Stomach (tissue), 9 donors: Measurements from ENCODE around the gene LIMS2. TPM values are rescaled to one million over a fixed set of nuclear protein-coding genes. Genes with fewer than 3 reads are reported as not detected.

ENCODE experiments used
- DNase-seq, 2 donors: peaks; one replicate each; pipeline versions ENCODE4 v3.0.0 to v3.0.0-alpha.2; 2013 to 2019
- H3K27ac ChIP-seq, 5 donors: fragments of 200-600 bp in 4 of 5; sonication (generic) in 4 of 5; one replicate each; pipeline ENCODE4 v1.5.1; 2013 to 2019; ENCODE audit warnings: mild to moderate bottlenecking in 1 of 5, moderate library complexity in 1 of 5
- H3K27me3 ChIP-seq, 3 donors: fragments of 200-600 bp; sonication (generic); one replicate each; pipeline ENCODE4 v1.5.1; 2017 to 2019; ENCODE audit warnings: mixed run types in 1 of 3
- H3K36me3 ChIP-seq, 4 donors: fragments of 200-600 bp; sonication (generic); 1 replicate in 3 of 4; 2 replicates in 1 of 4; pipeline ENCODE4 v1.5.1; 2016 to 2019
- H3K4me1 ChIP-seq, 4 donors: fragments of 200-600 bp; sonication (generic); one replicate each; pipeline ENCODE4 v1.5.1; 2016 to 2019
- H3K4me3 ChIP-seq, 4 donors: fragments of 200-600 bp; sonication (generic) in 3 of 4; one replicate each; pipeline ENCODE4 v1.5.1; 2016 to 2019; ENCODE audit warnings: mild to moderate bottlenecking in 1 of 4
- H3K9me3 ChIP-seq, 4 donors: fragments of 200-600 bp; sonication (generic); one replicate each; pipeline ENCODE4 v1.5.1; 2016 to 2019
- CTCF ChIP-seq, 7 experiments: fragments of 450-650 bp in 4 of 7; fragments of 200-600 bp in 3 of 7; sonication (generic) in 3 of 7; IDR thresholded peaks; one replicate each; pipeline ENCODE4 v1.5.1; 2016 to 2019; ENCODE audit warnings: antibody characterized with exemption in 7 of 7, control low read depth in 2 of 7, mild to moderate bottlenecking in 1 of 7
- EP300 ChIP-seq: sonication (generic); formaldehyde crosslinking; IDR thresholded peaks from one replicate; pipeline ENCODE4 v1.6.1; 2017; ENCODE audit warnings: antibody characterized with exemption
- POLR2A ChIP-seq, 4 donors: fragments of 450-650 bp; IDR thresholded peaks; one replicate each; pipeline ENCODE4 v1.6.1; 2016; ENCODE audit warnings: antibody characterized with exemption in 4 of 4, control low read depth in 2 of 4, mild to moderate bottlenecking in 1 of 4, moderate library complexity in 1 of 4
- POLR2AphosphoS5 ChIP-seq, 3 donors: sonication (generic); formaldehyde crosslinking; IDR thresholded peaks; one replicate each; pipeline ENCODE4 v1.6.1; 2016; ENCODE audit warnings: antibody characterized with exemption in 3 of 3
- WGBS, 5 donors: extraction: QIAGEN DNeasy Blood & Tissue Kit in 3 of 5; methylation state at CpG; one replicate each; pipeline versions ENCODE4 v1.1.5 to v1.1.7; 2013 to 2018; 5-methylcytosine and 5-hydroxymethylcytosine counted together
- intact Hi-C: fragments of 100-400 bp; cut with DNase I; formaldehyde crosslinking; loops from one replicate; pipeline ENCODE4 v1.15.1; 2023; ENCODE audit warnings: low total_unique reads
- polyA plus RNA-seq, 3 donors: library from polyadenylated mRNA; stranded (reverse); fragments of 200-250 nt; gene quantifications; one replicate each; pipeline ENCODE4 v1.2.3, GENCODE V29; 2013
- total RNA-seq, 5 donors: library from RNA; depleted of rRNA; stranded (reverse); fragments of >200 nt; gene quantifications; one replicate each; pipeline versions ENCODE4 v1.1.0 to v1.2.3, GENCODE V29; 2014 to 2016
- donor health status: healthy with polysubstance abuse.
- donor health status: Bipolar disorder and iron deficiency.
- donor health status: healthy.

Gene LIMS2
- total and polyA plus RNA-seq, 8 donors = 30.3 to 94.1 (median 59.5) TPM

DNA sequence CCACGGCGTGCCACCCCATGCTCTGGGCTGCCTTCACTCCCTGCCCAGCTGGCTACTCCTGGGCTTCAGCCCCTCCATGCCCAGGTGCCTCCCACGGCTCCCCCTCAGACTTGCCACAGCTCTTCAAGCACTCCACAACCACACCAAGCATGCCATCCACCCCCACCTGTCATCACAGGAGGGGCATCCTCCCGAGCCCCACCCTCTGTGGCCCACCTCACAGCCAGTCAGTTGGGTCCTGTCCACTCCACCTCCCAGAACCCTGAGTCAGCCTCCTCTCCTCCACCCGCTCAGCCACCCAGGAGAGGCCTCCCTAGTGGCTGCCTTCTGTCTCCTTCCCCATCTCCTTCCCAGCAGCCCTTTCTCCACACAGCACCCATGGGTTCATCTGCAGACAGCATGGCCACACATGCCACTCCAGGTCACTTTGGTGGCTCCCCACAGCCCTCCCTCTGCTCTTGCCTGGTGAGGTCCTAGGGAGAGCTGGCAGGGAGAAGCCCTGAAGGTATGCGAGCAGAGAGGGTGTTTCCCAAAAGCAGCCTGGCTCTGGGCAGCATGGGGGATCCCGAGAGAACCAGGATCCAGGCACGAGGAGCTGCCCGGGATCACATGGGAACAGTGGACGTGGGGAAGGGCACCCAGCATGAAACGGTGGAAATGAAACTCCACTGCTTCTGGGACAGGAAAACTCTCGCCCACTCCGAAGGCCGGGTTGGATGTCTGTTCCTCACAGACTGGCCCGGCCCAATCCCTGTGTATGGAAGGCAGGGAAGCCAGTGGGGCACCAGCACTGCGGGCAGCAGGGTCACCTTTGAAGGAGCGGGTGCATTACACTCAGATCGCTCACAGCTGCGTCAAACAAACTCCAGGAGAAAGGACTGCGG lies 2.7 kb downstream of the LIMS2 start:
- H3K27ac ChIP-seq = peak overlapping the region; percentile 14 to 94 (median 86)
- peak overlapping the region; percentile 65 to 82 (median 78) for H3K4me3 ChIP-seq
- intact Hi-C loops = no loop called here
- H3K36me3 ChIP-seq = no peaks in the 10 kb centered on the region
- TF ChIP-seq POLR2AphosphoS5 (IDR thresholded peaks at IDR 0.05) (no peak), POLR2A (IDR thresholded peaks at IDR 0.05) (no peak), EP300 (no peak), CTCF (IDR thresholded peaks at IDR 0.05) (no peak)
- peaks cover 0 to 58% (median 28%) of the 10 kb centered on the region in 3 donors for H3K27me3 ChIP-seq
- WGBS, 5 donors = 69 to 74% (median 73%) methylated on average over 14 to 20 of the region's 20 CpGs
- H3K4me1 ChIP-seq = peaks cover 14 to 68% (median 39%) of the 10 kb centered on the region in 4 donors
- H3K9me3 ChIP-seq = no peaks in the 10 kb centered on the region
- DNase-seq = peak in 1 of 2 donors; percentile 23

GRCh38 chr2:127671557-127672302 lies 3.6 kb downstream of the LIMS2 start:
- no peaks in the 10 kb centered on the region for H3K9me3 ChIP-seq
- H3K27me3 ChIP-seq = peaks cover 0 to 54% (median 24%) of the 10 kb centered on the region in 3 donors
- DNase-seq = peak in 1 of 2 donors; percentile 17
- H3K27ac ChIP-seq = peak overlapping the region in 4 of 5 donors; percentile 85 to 94 (median 87)
- H3K4me1 ChIP-seq = peaks cover 8 to 62% (median 38%) of the 10 kb centered on the region in 4 donors
- TF ChIP-seq CTCF (IDR thresholded peaks at IDR 0.05) (no peak), POLR2A (IDR thresholded peaks at IDR 0.05) (no peak), POLR2AphosphoS5 (IDR thresholded peaks at IDR 0.05) (no peak), EP300 (no peak)
- intact Hi-C loops = no loop called here
- H3K36me3 ChIP-seq = no peaks in the 10 kb centered on the region
- H3K4me3 ChIP-seq = peak overlapping the region; percentile 65 to 82 (median 78)
- 64 to 76% (median 70%) methylated on average over 12 to 14 of the region's 14 CpGs for WGBS, 5 donors

DNA sequence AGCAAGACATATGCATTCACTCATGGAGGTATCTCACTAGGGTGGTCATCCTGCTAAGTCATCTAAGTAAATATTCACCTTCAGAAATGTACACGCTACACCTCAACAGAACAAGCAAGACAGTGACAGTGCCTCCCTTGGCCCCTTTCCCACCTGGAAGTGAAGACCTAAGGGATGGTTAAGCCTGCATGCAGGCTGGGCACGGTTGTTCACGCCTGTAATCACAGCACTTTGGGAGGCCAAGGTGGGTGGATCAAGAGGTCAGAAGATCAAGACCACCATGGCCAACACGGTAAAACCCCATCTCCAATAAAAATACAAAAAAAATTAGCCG lies 4.4 kb downstream of the LIMS2 start:
- Histone ChIP-seq H3K27ac (peak overlapping the region in 3 of 5 donors; percentile 6 to 94 (median 88)), H3K4me3 (peak overlapping the region in 2 of 4 donors; percentile 78 to 82), H3K9me3 (no peaks in the 10 kb centered on the region), H3K27me3 (peaks cover 0 to 46% (median 23%) of the 10 kb centered on the region in 3 donors), H3K36me3 (no peaks in the 10 kb centered on the region), H3K4me1 (peaks cover 6 to 62% (median 35%) of the 10 kb centered on the region in 4 donors)
- no peak for TF ChIP-seq EP300
- TF ChIP-seq POLR2A (IDR thresholded peaks at IDR 0.05) = no peak
- TF ChIP-seq POLR2AphosphoS5 (IDR thresholded peaks at IDR 0.05) = no peak
- 67 to 87% (median 79%) methylated on average over 5 of the region's 5 CpGs for WGBS, 5 donors
- DNase-seq = peak in 1 of 2 donors; percentile 2
- intact Hi-C loops = no loop called here

DNA sequence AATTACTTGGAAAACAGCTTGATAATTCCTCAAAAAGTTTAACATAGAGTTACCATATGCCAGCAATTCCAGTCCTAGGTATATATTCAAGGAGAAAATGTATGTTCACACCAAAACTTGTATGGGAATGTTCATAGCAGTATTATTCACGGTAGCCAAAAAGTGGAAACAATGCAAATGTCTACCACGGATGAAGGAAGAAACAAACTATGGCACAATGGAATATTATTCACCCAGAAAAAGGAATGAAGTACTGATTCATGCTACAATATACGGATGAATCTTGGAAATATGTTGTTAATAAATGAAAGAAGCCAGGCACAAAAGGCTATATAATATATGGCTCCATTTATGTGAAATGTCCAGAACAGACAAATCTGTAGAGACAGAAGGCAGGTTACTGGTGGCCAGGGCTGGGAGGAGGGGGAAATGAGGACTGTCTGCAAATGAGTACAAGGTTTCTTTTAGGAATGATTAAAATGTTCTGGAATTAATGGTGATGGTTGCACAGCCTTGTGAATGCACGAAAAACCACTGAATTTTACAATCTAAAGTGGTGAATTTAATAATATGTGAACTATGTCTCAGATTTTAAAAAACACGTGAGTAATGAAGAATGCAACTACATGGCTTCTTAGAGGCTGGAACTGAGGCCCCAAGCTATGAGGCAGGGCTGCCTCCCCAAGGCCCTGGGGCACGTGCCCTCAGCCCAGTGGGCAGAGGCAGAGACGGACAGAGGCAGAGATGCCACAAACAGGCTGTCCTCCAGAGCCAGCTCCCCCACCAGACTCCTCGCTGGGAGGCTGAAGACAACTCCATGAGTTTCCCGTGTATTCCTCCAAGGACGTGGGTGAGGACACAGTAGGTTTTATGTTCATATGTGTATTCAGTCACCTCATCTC lies 5.0 kb downstream of the LIMS2 start:
- 64 to 81% (median 79%) methylated on average over 10 of the region's 10 CpGs for WGBS, 5 donors
- no peaks in the 10 kb centered on the region for H3K36me3 ChIP-seq
- peaks cover 2 to 62% (median 32%) of the 10 kb centered on the region in 4 donors for H3K4me1 ChIP-seq
- no peaks in the 10 kb centered on the region for H3K9me3 ChIP-seq
- intact Hi-C loops = no loop called here
- H3K27ac ChIP-seq = peak overlapping the region in 3 of 5 donors; percentile 6 to 94 (median 88)
- TF ChIP-seq CTCF (IDR thresholded peaks at IDR 0.05) (no peak), EP300 (no peak), POLR2AphosphoS5 (IDR thresholded peaks at IDR 0.05) (no peak), POLR2A (IDR thresholded peaks at IDR 0.05) (no peak)
- DNase-seq = peak in 1 of 2 donors; percentile 2
- peaks cover 0 to 45% (median 16%) of the 10 kb centered on the region in 3 donors for H3K27me3 ChIP-seq
- H3K4me3 ChIP-seq = no peak overlapping the region
